ENCODE results near the gene THYN1. TPM values are rescaled to one million over a fixed set of nuclear protein-coding genes. Genes with fewer than 3 reads are reported as not detected.

THYN1 gene
- total RNA-seq, 1 experiment from 2014 or later: 33.4 TPM

GRCh38 chr11:134270250-134270714 lies 17.1 kb upstream of the THYN1 start:
- no peaks in the 10 kb centered on the region for H3K9me3 Mint-ChIP-seq (ENCODE audit: unreplicated experiment)
- H3K36me3 Mint-ChIP-seq (ENCODE audit: insufficient read depth, unreplicated experiment): no peaks in the 10 kb centered on the region
- no TSS peak for BruUV-seq (replicated peaks)
- no peak overlapping the region for H3K27ac Mint-ChIP-seq (ENCODE audit: low read depth, unreplicated experiment)
- intact Hi-C loops (cut with micrococcal nuclease): no loop called here
- POLR2A ChIA-PET: no interaction called here
- peaks cover 6% of the 10 kb centered on the region for H3K27me3 Mint-ChIP-seq (ENCODE audit: insufficient read depth, unreplicated experiment)
- CTCF ChIA-PET: no interaction called here
- no peak overlapping the region for H3K4me3 Mint-ChIP-seq (ENCODE audit: unreplicated experiment)
- DNase-seq (ENCODE audit: unreplicated experiment): peak; percentile 21
- H3K4me1 Mint-ChIP-seq (ENCODE audit: insufficient read depth, unreplicated experiment): peaks cover 22% of the 10 kb centered on the region
- peak; percentile 24 for TF ChIP-seq CTCF (IDR thresholded peaks at IDR 0.05; ENCODE audit: unreplicated experiment)

- ChIA-PET CTCF (interaction anchor here (0.7 to 1.5 kb wide), 2 partner anchors 9 to 11 kb away, joined by 4 read pairs; no protein-coding TSS in a partner anchor), POLR2A (no interaction called here)
- peaks cover 22% of the 10 kb centered on the region for H3K4me1 Mint-ChIP-seq (ENCODE audit: insufficient read depth, unreplicated experiment)
- peak overlapping the region; percentile 76 for H3K27ac Mint-ChIP-seq (ENCODE audit: low read depth, unreplicated experiment)
- H3K4me3 Mint-ChIP-seq (ENCODE audit: unreplicated experiment): no peak overlapping the region
- no peak for TF ChIP-seq CTCF (IDR thresholded peaks at IDR 0.05; ENCODE audit: unreplicated experiment)
- no peak for DNase-seq (ENCODE audit: unreplicated experiment)
- intact Hi-C loops (cut with micrococcal nuclease): no loop called here
- H3K27me3 Mint-ChIP-seq (ENCODE audit: insufficient read depth, unreplicated experiment): no peaks in the 10 kb centered on the region
- no TSS peak for BruUV-seq (replicated peaks)
- H3K36me3 Mint-ChIP-seq (ENCODE audit: insufficient read depth, unreplicated experiment): peaks cover 9% of the 10 kb centered on the region
- H3K9me3 Mint-ChIP-seq (ENCODE audit: unreplicated experiment): no peaks in the 10 kb centered on the region
These were observed 14.8 kb upstream of the THYN1 start for GRCh38 chr11:134267966-134268365.

GRCh38 chr11:134267461-134267860 lies 14.3 kb upstream of the THYN1 start:
- CTCF ChIA-PET: interaction anchor here (1.2 to 1.9 kb wide), 3 partner anchors 8 to 64 kb away, joined by 3 to 6 read pairs (median 4); partner anchors contain the start of gene ACAD8
- no peak overlapping the region for H3K4me3 Mint-ChIP-seq (ENCODE audit: unreplicated experiment)
- no peak for TF ChIP-seq CTCF (IDR thresholded peaks at IDR 0.05; ENCODE audit: unreplicated experiment)
- H3K9me3 Mint-ChIP-seq (ENCODE audit: unreplicated experiment): no peaks in the 10 kb centered on the region
- intact Hi-C loops (cut with micrococcal nuclease): no loop called here
- H3K27me3 Mint-ChIP-seq (ENCODE audit: insufficient read depth, unreplicated experiment): no peaks in the 10 kb centered on the region
- POLR2A ChIA-PET: interaction anchor here (1.4 kb wide), 1 partner anchor 41 kb away, joined by 3 read pairs; no protein-coding TSS in a partner anchor
- H3K36me3 Mint-ChIP-seq (ENCODE audit: insufficient read depth, unreplicated experiment): peaks cover 13% of the 10 kb centered on the region
- no TSS peak for BruUV-seq (replicated peaks)
- peaks cover 22% of the 10 kb centered on the region for H3K4me1 Mint-ChIP-seq (ENCODE audit: insufficient read depth, unreplicated experiment)
- H3K27ac Mint-ChIP-seq (ENCODE audit: low read depth, unreplicated experiment): peak overlapping the region; percentile 76
- DNase-seq (ENCODE audit: unreplicated experiment): no peak

- Mint-ChIP-seq H3K4me1 (ENCODE audit: insufficient read depth, unreplicated experiment) (peaks cover 22% of the 10 kb centered on the region), H3K36me3 (ENCODE audit: insufficient read depth, unreplicated experiment) (peaks cover 14% of the 10 kb centered on the region), H3K9me3 (ENCODE audit: unreplicated experiment) (no peaks in the 10 kb centered on the region), H3K27ac (ENCODE audit: low read depth, unreplicated experiment) (peak overlapping the region; percentile 76), H3K27me3 (ENCODE audit: insufficient read depth, unreplicated experiment) (no peaks in the 10 kb centered on the region), H3K4me3 (ENCODE audit: unreplicated experiment) (peak overlapping the region; percentile 7)
- BruUV-seq (replicated peaks): no TSS peak
- POLR2A ChIA-PET: interaction anchor here (1.1 to 1.4 kb wide), 3 partner anchors 13 to 43 kb away, joined by 3 to 6 read pairs (median 5); partner anchors contain the start of genes ACAD8, NCAPD3, THYN1 and VPS26B
- intact Hi-C loops (cut with micrococcal nuclease): no loop called here
- CTCF ChIA-PET: interaction anchor here (0.6 to 2.4 kb wide), 5 partner anchors 11 to 319 kb away, joined by 3 to 9 read pairs (median 4); partner anchors contain the start of gene ACAD8
- no peak for TF ChIP-seq CTCF (IDR thresholded peaks at IDR 0.05; ENCODE audit: unreplicated experiment)
- DNase-seq (ENCODE audit: unreplicated experiment): peak; percentile 88
These were observed 13.7 kb upstream of the THYN1 start for GRCh38 chr11:134266841-134267251.

Measured in MCF 10A (cell line).